Measurements from ENCODE around the gene TARS1.
"Not testable (repeated sequence)": the region's sequence is repeated elsewhere in the genome, so short reads cannot be mapped to it uniquely, and the experiment has no call there.

Gene TARS1

DNA sequence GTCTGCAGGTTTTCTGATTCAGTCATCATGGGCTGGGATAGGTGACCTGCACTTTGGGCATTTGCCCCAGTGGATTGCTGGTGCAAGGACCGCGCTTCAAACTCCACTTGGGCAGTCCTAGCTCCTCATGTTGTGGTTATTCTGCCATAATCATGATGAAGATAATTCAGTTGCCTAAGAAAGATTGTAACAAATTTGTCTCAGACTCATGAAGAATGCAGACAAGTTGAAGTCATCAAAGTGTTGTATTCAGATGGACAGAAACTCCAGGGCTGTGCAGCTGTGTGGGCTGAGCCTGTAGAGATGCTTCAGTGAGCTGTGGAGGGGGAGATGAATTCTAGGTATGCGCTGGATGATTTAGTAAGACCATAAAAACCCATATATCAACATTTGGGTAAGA lies 38.5 kb downstream of the TARS1 start:
- FAIRE-seq (no peak), DNase-seq (ENCODE audit: extremely low spot score, insufficient read length, low read depth) (no peak)

- DNase-seq (ENCODE audit: extremely low spot score, insufficient read length, low read depth), result no peak
- no peak for FAIRE-seq
Observed at GRCh38 chr5:33480876-33481275, 40.1 kb downstream of the TARS1 start.

GRCh38 chr5:33482335-33482734 lies 41.6 kb downstream of the TARS1 start:
- FAIRE-seq (no peak), DNase-seq (ENCODE audit: extremely low spot score, insufficient read length, low read depth) (no peak)

GRCh38 chr5:33487236-33487635 lies 46.5 kb downstream of the TARS1 start:
- DNase-seq (ENCODE audit: extremely low spot score, insufficient read length, low read depth), result no peak
- no peak for FAIRE-seq

DNA sequence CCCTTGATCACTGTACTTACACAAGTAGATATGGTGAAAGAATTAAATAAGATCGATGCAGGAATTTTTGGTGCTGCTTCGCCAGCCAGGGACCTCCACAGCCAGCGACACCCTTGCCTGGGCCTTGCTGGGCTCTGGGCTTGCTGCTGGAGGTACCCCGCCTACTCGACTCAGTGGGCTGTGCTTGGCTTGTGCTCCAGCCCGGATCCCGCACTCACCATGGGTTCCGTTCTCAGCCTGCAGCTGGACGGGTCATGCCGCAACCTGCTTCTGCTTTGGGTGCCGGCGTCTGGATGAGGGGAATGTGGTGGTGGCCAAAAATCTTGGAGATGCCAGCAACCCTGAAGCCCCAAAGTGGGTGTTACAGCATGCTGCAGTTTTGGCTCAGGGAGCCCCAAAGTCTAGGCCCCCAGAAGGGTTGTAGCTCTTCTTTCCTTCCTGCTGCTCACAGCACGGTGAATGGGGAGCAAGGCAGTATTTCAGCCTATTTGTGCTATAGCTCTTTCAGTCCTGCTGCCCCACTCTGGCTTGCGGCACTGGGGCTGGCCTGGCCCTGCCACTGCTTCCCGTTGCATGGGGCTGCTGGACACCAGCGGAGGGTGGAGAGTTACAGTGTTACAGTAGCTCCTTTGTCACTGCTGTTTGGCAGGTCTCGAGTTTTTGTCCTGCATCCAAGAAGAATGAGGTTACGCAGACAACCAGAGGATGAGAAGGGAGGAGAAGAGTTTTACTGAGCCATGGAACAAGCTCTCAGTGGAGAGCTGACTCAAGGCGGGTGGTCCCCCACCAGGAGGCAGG lies 48.0 kb downstream of the TARS1 start:
- no peak for DNase-seq (ENCODE audit: extremely low spot score, insufficient read length, low read depth)
- FAIRE-seq, result no peak

GRCh38 chr5:33489481-33490067 lies 48.8 kb downstream of the TARS1 start:
- FAIRE-seq (no peak), DNase-seq (ENCODE audit: extremely low spot score, insufficient read length, low read depth) (no peak)

DNA sequence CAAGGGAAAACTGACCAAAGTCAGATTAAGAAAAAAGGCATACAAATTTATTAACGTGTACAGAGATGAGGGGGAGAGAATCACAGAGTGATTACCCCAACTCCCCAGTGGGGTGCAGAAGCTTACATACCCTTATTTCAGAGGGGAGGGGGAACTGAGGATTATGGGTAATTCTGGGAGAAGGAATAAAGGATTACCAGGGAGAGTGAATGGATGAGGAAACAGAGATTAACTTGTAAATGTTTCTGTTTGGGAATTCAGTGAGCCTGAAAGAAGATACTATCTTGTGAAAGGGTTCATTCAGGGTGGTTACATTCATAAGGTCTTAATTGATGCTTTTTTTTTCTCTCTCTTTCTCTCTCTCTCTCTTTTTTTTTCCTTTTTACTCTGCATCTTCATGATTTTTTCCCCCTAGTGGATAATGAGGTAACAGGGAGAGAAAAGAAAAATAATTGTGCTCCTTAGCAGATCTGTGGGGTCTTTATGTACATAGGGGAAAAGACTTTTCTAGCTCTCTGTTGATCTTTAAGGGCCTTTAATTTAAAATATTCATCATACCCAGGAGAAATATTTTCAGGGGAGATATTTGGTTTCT lies 49.4 kb downstream of the TARS1 start:
- DNase-seq (ENCODE audit: extremely low spot score, insufficient read length, low read depth) (no peak), FAIRE-seq (no peak)

GRCh38 chr5:33491941-33492340 lies 51.2 kb downstream of the TARS1 start:
- no peak for FAIRE-seq
- DNase-seq (ENCODE audit: extremely low spot score, insufficient read length, low read depth), result no peak

GRCh38 chr5:33494466-33494865 lies 53.7 kb downstream of the TARS1 start:
- FAIRE-seq, result no peak

GRCh38 chr5:33501260-33501659 lies 60.5 kb downstream of the TARS1 start:
- no peak for FAIRE-seq
- no peak for DNase-seq (ENCODE audit: extremely low spot score, insufficient read length, low read depth)

More at GRCh38 chr5:33494466-33494865, 53.7 kb downstream of the TARS1 start:
- no peak for DNase-seq (ENCODE audit: extremely low spot score, insufficient read length, low read depth)

- DNase-seq (ENCODE audit: extremely low spot score, insufficient read length, low read depth), result no peak
- FAIRE-seq, result no peak
Observed at GRCh38 chr5:33501899-33502298, 61.1 kb downstream of the TARS1 start.

- FAIRE-seq (no peak), DNase-seq (ENCODE audit: extremely low spot score, insufficient read length, low read depth) (no peak)
Observed at GRCh38 chr5:33504570-33504969, 63.8 kb downstream of the TARS1 start.

GRCh38 chr5:33507426-33507825 lies 66.7 kb downstream of the TARS1 start:
- FAIRE-seq, result no peak
- no peak for DNase-seq (ENCODE audit: extremely low spot score, insufficient read length, low read depth)

DNA sequence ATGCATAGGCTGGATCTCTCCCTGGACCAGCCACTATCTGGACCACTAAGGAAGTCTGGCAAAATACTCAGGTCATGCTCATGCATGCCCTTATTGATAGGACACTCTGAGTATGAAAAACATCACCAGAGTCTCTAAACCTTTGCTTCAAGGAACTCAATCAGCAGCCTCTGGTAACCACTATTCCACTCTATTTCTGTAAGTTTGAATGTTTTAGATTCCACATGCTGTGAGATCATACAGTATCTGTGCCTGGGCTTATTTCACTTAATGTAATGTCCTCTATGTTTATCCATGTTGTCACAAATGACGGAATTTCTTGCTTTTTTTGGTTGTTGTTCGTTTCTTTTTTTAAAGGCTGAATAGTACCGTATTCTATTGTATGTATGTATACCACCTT lies 68.3 kb downstream of the TARS1 start:
- DNase-seq (ENCODE audit: extremely low spot score, insufficient read length, low read depth), result no peak
- no peak for FAIRE-seq

DNA sequence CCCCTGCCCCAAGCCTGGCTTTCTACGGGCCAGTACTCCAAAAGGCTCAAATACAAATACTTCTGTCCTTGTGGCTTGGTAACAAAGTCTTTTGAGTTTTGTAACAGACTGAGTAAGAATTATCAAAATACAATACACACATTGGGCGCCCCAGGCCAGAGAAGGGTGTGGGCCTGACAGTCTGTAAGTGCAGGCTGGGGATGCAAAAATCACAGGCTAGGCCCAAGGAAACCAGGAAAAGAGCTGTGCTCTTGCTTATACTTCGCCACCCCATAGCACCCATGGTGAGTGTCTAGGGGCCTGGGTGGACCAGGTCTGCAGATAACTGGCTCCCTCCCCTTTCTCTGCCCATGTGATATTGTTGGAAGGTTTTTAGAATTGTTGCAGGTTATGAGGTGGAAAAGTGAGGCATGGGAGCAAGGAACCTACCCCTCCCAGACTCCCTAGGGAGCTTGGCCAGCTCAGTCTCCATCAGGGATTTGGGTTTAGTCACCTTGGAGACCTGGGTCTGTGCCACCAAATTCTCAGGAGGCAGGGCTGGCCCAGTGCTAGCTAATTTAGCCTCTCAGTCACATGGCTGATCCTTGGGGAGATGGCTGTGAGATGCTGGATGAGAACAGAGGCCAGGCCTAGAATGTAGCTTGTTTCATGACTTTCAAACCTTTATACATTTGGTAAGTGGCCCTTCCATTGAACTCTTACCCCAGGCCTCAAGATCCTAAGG lies 72.9 kb downstream of the TARS1 start:
- FAIRE-seq (no peak), DNase-seq (ENCODE audit: extremely low spot score, insufficient read length, low read depth) (no peak)

GRCh38 chr5:33515366-33515765 lies 74.6 kb downstream of the TARS1 start:
- not testable (repeated sequence) for FAIRE-seq; DNase-seq (ENCODE audit: extremely low spot score, insufficient read length, low read depth)

- no peak for FAIRE-seq
- DNase-seq (ENCODE audit: extremely low spot score, insufficient read length, low read depth), result no peak
Observed at GRCh38 chr5:33516421-33516820, 75.7 kb downstream of the TARS1 start.
